GM15510 (cell line): Measurements from ENCODE around the gene CSPG4.

Experiments
- POLR2A ChIP-seq: IDR thresholded peaks from 3 replicates; pipeline ENCODE4 v1.6.1; 2011; ENCODE audit warnings: borderline replicate concordance; ENCODE audit not compliant: insufficient read length; ENCODE audit errors: extremely low read depth

CSPG4 gene

GRCh38 chr15:75625542-75626347 is 86.9 kb downstream of the CSPG4 start, which contains the start of gene SNUPN:
Gene SNUPN, minus strand, starts transcription at chr15:75625725. Its CDS starts 4,674 bp downstream, at chr15:75621051.
- TF ChIP-seq POLR2A: peak; percentile 85
